Panc1 (cell line): ENCODE data around the gene SMIM22. TPM values are rescaled to one million over a fixed set of nuclear protein-coding genes. Genes with fewer than 3 reads are reported as not detected.

ENCODE experiments used
- ATAC-seq: fragments of 200-7000 bp; cut with Tn5 transposase; 2 replicates; pipeline ENCODE4 v1.9.1; 2020; ENCODE audit warnings: mild to moderate bottlenecking, moderate library complexity
- BruUV-seq: library from RNA; stranded (reverse); fragments of 400-500 nt; replicated peaks from 2 replicates; lab custom pipeline; 2021; lab: Mats Ljungman, UMichigan
- CTCF ChIA-PET: fragments of 300-600 bp; sonication (Branson Sonifier 250); formaldehyde crosslinking; loops from one replicate; lab custom pipeline; 2022; ENCODE audit warnings: antibody characterized with exemption; lab: Charles Lee
- POLR2A ChIA-PET: fragments of 300-600 bp; sonication (Branson Sonifier 250); formaldehyde crosslinking; loops from one replicate; lab custom pipeline; 2022; ENCODE audit warnings: antibody characterized with exemption; lab: Charles Lee
- DNase-seq: peaks from one replicate; pipeline ENCODE4 v3.0.0-alpha.2; 2010; ENCODE audit warnings: low read depth, low spot score
- H3K27ac ChIP-seq: 2 replicates; pipeline ENCODE4 v1.5.1; 2011; ENCODE audit warnings: mild to moderate bottlenecking, low read length, inconsistent platforms
- H3K27me3 ChIP-seq: fragments of 200-500 bp; sonication (Bioruptor generic); 2 replicates; pipeline ENCODE4 v1.6.0; 2014; ENCODE audit warnings: low read length, inconsistent platforms; ENCODE audit not compliant: control insufficient read depth, insufficient read depth
- H3K36me3 ChIP-seq: fragments of 200-500 bp; sonication (Bioruptor generic); 2 replicates; pipeline ENCODE4 v1.5.1; 2014; ENCODE audit warnings: inconsistent platforms, mild to moderate bottlenecking, low read length, moderate library complexity; ENCODE audit not compliant: control insufficient read depth, insufficient read depth
- H3K4me1 ChIP-seq: 2 replicates; pipeline ENCODE4 v1.5.1; 2011; ENCODE audit warnings: inconsistent platforms, mild to moderate bottlenecking, low read length, moderate library complexity; ENCODE audit not compliant: control insufficient read depth, insufficient read depth
- H3K4me3 ChIP-seq, 2 experiments: 2 replicates each; pipeline ENCODE4 v1.5.1; 2011 to 2012; ENCODE audit warnings: low read depth in 2 of 2, low read length in 2 of 2, mild to moderate bottlenecking in 2 of 2, inconsistent platforms in 1 of 2, moderate library complexity in 1 of 2
- H3K9me3 ChIP-seq: fragments of 200-500 bp; sonication (Bioruptor generic); 2 replicates; pipeline ENCODE4 v1.5.1; 2014; ENCODE audit warnings: low read depth, mild to moderate bottlenecking, inconsistent platforms, low read length, moderate library complexity; ENCODE audit not compliant: control insufficient read depth, insufficient read depth
- POLR2AphosphoS5 ChIP-seq: IDR thresholded peaks from 2 replicates; pipeline ENCODE4 v1.6.1; 2012; ENCODE audit warnings: mild to moderate bottlenecking, low read depth, low read length, moderate library complexity
- SIN3A ChIP-seq: IDR thresholded peaks from 2 replicates; pipeline ENCODE4 v1.6.1; 2012; ENCODE audit warnings: low read depth, mild to moderate bottlenecking, low read length, moderate library complexity, borderline replicate concordance; ENCODE audit not compliant: insufficient read depth
- TCF7L2 ChIP-seq: IDR thresholded peaks from 2 replicates; pipeline ENCODE4 v1.6.1; 2011; ENCODE audit warnings: mild to moderate bottlenecking, low read depth, low read length, inconsistent platforms
- in situ Hi-C: cut with HindIII; loops from 2 replicates; pipeline ENCODE4 v1.10.0; 2016; ENCODE audit warnings: low sequenced_read_pairs, low pct_unique_long_range_greater_than_20kb
- intact Hi-C: fragments of 100-400 bp; cut with micrococcal nuclease; formaldehyde crosslinking; loops from one replicate; pipeline ENCODE4 v1.10.0; 2022; ENCODE audit not compliant: unreplicated experiment
- total RNA-seq: library from RNA; stranded (reverse); gene quantifications from one replicate; pipeline ENCODE4 v1.2.1, GENCODE V29; 2021; ENCODE audit not compliant: unreplicated experiment
- TF ChIP-seq, protein P1 (sequence below), 2 experiments: IDR thresholded peaks; 2 replicates each; pipeline ENCODE4 v1.6.1; 2011 to 2012; ENCODE audit warnings: low read depth in 2 of 2, control low read depth in 1 of 2, low read length in 1 of 2, mild to moderate bottlenecking in 1 of 2, moderate library complexity in 1 of 2; ENCODE audit not compliant: insufficient read depth in 1 of 2

SMIM22 gene
- total RNA-seq, 1 experiment from 2014 or later, result not detected

- intact Hi-C loops, result no loop called here
- Histone ChIP-seq H3K9me3 (no peaks in the 10 kb centered on the region), H3K4me1 (peaks cover 27% of the 10 kb centered on the region), H3K27ac (peak within 1 kb of the TSS; percentile 85), H3K4me3 (peak within 1 kb of the TSS; percentile 66 to 70), H3K36me3 (no peaks in the 10 kb centered on the region), H3K27me3 (no peaks in the 10 kb centered on the region)
- no peak for DNase-seq
- CTCF ChIA-PET, result interaction anchor here (0.7 kb wide), 1 partner anchor 134 kb away, joined by 3 read pairs; no protein-coding TSS in a partner anchor
- in situ Hi-C loops, result no loop called here
- POLR2A ChIA-PET, result no interaction called here
- no TSS peak for BruUV-seq
- peak; percentile 79 for ATAC-seq
- TF ChIP-seq POLR2AphosphoS5 (no peak), SIN3A (peak; percentile 35; the same call in 1 of the 2 replicates)
These were observed 6.9 kb downstream of the SMIM22 start, which contains the start of gene ROGDI for GRCh38 chr16:4801962-4802658. TSS of gene ROGDI (minus strand) at chr16:4802633. CDS start at chr16:4802571, 62 bp downstream.

GRCh38 chr16:4802659-4803287, 7.6 kb downstream of the SMIM22 start:
- intact Hi-C loops (no loop called here), in situ Hi-C loops (no loop called here)
- no peaks in the 10 kb centered on the region for H3K27me3 ChIP-seq
- no peaks in the 10 kb centered on the region for H3K9me3 ChIP-seq
- H3K4me1 ChIP-seq, result peaks cover 27% of the 10 kb centered on the region
- H3K36me3 ChIP-seq, result no peaks in the 10 kb centered on the region
- ChIA-PET POLR2A (no interaction called here), CTCF (interaction anchor here (0.7 kb wide), 1 partner anchor 134 kb away, joined by 3 read pairs; no protein-coding TSS in a partner anchor)
- peak overlapping the region; percentile 85 for H3K27ac ChIP-seq
- TF ChIP-seq POLR2AphosphoS5, result peak; percentile 39; the same call in 1 of the 2 replicates
- TF ChIP-seq TCF7L2, result no peak
- DNase-seq, result peak; percentile 58
- BruUV-seq, result no TSS peak
- H3K4me3 ChIP-seq, result peak overlapping the region; percentile 66 to 70
- peak; percentile 94 for ATAC-seq

- Histone ChIP-seq H3K27ac (peak overlapping the region; percentile 85), H3K4me3 (peak overlapping the region; percentile 66 to 70; a peak in 3 of 4 replicates), H3K9me3 (no peaks in the 10 kb centered on the region), H3K36me3 (no peaks in the 10 kb centered on the region), H3K27me3 (no peaks in the 10 kb centered on the region), H3K4me1 (peaks cover 27% of the 10 kb centered on the region)
- no TSS peak for BruUV-seq
- ATAC-seq (no peak), DNase-seq (no peak)
- TF ChIP-seq TCF7L2, result no peak
- no peak for TF ChIP-seq SIN3A
- in situ Hi-C loops, result no loop called here
- ChIA-PET CTCF (no interaction called here), POLR2A (no interaction called here)
- intact Hi-C loops, result no loop called here
These were observed 8.3 kb downstream of the SMIM22 start for GRCh38 chr16:4803401-4803844.

DNA sequence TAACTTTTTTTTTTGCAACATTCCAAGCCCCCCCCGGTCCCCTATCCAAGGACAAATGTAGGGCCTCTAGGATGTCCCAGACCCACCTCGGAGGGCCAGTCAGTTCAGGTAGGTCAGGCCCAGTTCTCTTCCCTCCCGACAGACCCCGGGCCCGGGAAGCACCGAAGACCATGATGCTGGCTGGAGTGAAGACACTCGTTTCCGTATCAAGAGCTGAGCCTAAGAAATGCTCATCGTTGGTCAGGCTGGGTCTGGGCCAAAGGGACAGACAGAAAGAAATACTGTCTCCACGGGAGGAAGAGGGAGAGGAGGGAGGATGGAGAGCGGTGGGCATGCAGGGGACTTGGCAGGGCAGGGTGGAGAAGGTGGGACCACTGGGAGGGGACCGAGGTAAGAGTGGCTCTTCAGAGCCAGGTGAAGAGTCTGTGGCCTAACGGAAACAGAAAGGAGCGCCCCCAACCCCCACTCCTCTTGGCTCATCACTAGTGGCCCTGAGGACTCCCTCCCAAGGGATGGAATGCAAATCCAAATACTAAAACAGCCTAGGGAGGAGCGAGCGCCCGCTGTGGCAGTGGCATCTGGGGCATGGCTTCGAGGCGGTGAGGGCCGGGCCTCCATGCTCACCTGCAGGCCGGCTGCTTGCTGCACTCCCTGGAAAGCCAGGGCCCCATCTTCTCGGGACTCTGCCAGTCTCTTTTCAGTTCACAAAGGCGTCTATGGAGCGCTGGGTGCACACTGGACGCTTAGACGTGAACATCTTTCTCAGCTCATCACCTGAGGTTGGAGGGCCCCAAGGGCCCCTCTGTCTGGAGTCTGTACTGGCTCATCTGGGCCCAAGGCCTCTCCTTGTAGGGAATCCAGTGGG, 9.0 kb downstream of the SMIM22 start:
- peak overlapping the region; percentile 85 for H3K27ac ChIP-seq
- in situ Hi-C loops (no loop called here), intact Hi-C loops (no loop called here)
- ATAC-seq, result no peak
- TSS peak; percentile 91 for BruUV-seq
- H3K4me1 ChIP-seq, result peaks cover 27% of the 10 kb centered on the region
- no peaks in the 10 kb centered on the region for H3K27me3 ChIP-seq
- H3K4me3 ChIP-seq, result no peak overlapping the region
- ChIA-PET POLR2A (interaction anchor here (0.6 kb wide), 1 partner anchor 111 kb away, joined by 3 read pairs; no protein-coding TSS in a partner anchor), CTCF (interaction anchor here (0.6 to 0.7 kb wide), 2 partner anchors 43 to 161 kb away, joined by 4 read pairs; no protein-coding TSS in a partner anchor)
- no peaks in the 10 kb centered on the region for H3K9me3 ChIP-seq
- TF ChIP-seq, protein P1, sequence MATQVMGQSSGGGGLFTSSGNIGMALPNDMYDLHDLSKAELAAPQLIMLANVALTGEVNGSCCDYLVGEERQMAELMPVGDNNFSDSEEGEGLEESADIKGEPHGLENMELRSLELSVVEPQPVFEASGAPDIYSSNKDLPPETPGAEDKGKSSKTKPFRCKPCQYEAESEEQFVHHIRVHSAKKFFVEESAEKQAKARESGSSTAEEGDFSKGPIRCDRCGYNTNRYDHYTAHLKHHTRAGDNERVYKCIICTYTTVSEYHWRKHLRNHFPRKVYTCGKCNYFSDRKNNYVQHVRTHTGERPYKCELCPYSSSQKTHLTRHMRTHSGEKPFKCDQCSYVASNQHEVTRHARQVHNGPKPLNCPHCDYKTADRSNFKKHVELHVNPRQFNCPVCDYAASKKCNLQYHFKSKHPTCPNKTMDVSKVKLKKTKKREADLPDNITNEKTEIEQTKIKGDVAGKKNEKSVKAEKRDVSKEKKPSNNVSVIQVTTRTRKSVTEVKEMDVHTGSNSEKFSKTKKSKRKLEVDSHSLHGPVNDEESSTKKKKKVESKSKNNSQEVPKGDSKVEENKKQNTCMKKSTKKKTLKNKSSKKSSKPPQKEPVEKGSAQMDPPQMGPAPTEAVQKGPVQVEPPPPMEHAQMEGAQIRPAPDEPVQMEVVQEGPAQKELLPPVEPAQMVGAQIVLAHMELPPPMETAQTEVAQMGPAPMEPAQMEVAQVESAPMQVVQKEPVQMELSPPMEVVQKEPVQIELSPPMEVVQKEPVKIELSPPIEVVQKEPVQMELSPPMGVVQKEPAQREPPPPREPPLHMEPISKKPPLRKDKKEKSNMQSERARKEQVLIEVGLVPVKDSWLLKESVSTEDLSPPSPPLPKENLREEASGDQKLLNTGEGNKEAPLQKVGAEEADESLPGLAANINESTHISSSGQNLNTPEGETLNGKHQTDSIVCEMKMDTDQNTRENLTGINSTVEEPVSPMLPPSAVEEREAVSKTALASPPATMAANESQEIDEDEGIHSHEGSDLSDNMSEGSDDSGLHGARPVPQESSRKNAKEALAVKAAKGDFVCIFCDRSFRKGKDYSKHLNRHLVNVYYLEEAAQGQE (IDR thresholded peaks at IDR 0.05; ENCODE audit: insufficient read depth in 1 of 2, low read depth in 2 of 2, low read length in 1 of 2), result no peak
- no peak for TF ChIP-seq POLR2AphosphoS5
- no peaks in the 10 kb centered on the region for H3K36me3 ChIP-seq
- no peak for DNase-seq
